DOHH2 (cell line): ENCODE results near the gene NUAK2.

Experiments used
- H3F3A ChIP-seq: fragments of 200-600 bp; sonication (generic), shearing (Covaris generic); 2 replicates; pipeline ENCODE4 v1.6.0; 2016; ENCODE audit warnings: antibody characterized with exemption, mild to moderate bottlenecking; ENCODE audit not compliant: control insufficient read depth, insufficient read depth
- H3K27ac ChIP-seq: fragments of 200-600 bp; sonication (generic); 2 replicates; pipeline ENCODE4 v1.5.1; 2014; ENCODE audit warnings: low read depth, mild to moderate bottlenecking, low read length, moderate library complexity
- H3K27me3 ChIP-seq: fragments of 200-600 bp; sonication (generic); 2 replicates; pipeline ENCODE4 v1.6.1; 2014; ENCODE audit warnings: mild to moderate bottlenecking, low read length, mixed read lengths; ENCODE audit not compliant: control insufficient read depth
- H3K36me3 ChIP-seq: fragments of 200-600 bp; sonication (generic); 2 replicates; pipeline ENCODE4 v1.6.1; 2014; ENCODE audit warnings: mild to moderate bottlenecking, low read length, moderate library complexity, mixed read lengths; ENCODE audit not compliant: control insufficient read depth
- H3K4me1 ChIP-seq: fragments of 200-600 bp; sonication (generic); 2 replicates; pipeline ENCODE4 v1.6.1; 2014; ENCODE audit warnings: mild to moderate bottlenecking, low read length, mixed read lengths; ENCODE audit not compliant: control insufficient read depth
- H3K4me2 ChIP-seq: fragments of 200-600 bp; sonication (generic); 2 replicates; pipeline ENCODE4 v1.6.0; 2014; ENCODE audit warnings: mild to moderate bottlenecking, low read length, moderate library complexity
- H3K4me3 ChIP-seq: fragments of 200-600 bp; sonication (generic); 2 replicates; pipeline ENCODE4 v1.5.1; 2014; ENCODE audit warnings: mild to moderate bottlenecking, low read length, mixed read lengths
- H3K79me2 ChIP-seq: fragments of 200-600 bp; sonication (generic); 2 replicates; pipeline ENCODE4 v1.6.1; 2014; ENCODE audit warnings: mild to moderate bottlenecking, low read length, mixed read lengths; ENCODE audit not compliant: control insufficient read depth
- H3K9me2 ChIP-seq: fragments of 200-600 bp; sonication (generic); replicated peaks from 2 replicates; pipeline ENCODE4 v1.6.1; 2014; ENCODE audit warnings: mild to moderate bottlenecking, low read length, mixed read lengths; ENCODE audit not compliant: control insufficient read depth
- H3K9me3 ChIP-seq: fragments of 200-600 bp; sonication (generic); 2 replicates; pipeline ENCODE4 v1.6.1; 2014; ENCODE audit warnings: antibody characterized with exemption, low read length, mixed read lengths; ENCODE audit not compliant: control insufficient read depth, insufficient read depth
- H4K20me1 ChIP-seq: fragments of 200-600 bp; sonication (generic); 2 replicates; pipeline ENCODE4 v1.6.0; 2014; ENCODE audit warnings: low read depth, mild to moderate bottlenecking, antibody characterized with exemption, low read length, moderate library complexity; ENCODE audit not compliant: control insufficient read depth, insufficient read depth
- CTCF ChIP-seq: fragments of 200-600 bp; sonication (generic); IDR thresholded peaks from one replicate; pipeline ENCODE4 v1.5.1; 2014; ENCODE audit warnings: antibody characterized with exemption, mild to moderate bottlenecking, low read depth, low read length; ENCODE audit not compliant: poor library complexity, severe bottlenecking
- EZH2phosphoT487 ChIP-seq: fragments of 200-600 bp; sonication (generic); IDR thresholded peaks from 2 replicates; pipeline ENCODE4 v1.6.1; 2017; ENCODE audit warnings: borderline replicate concordance, mild to moderate bottlenecking, antibody characterized with exemption, low read length, moderate library complexity, mixed read lengths

The NUAK2 gene

DNA sequence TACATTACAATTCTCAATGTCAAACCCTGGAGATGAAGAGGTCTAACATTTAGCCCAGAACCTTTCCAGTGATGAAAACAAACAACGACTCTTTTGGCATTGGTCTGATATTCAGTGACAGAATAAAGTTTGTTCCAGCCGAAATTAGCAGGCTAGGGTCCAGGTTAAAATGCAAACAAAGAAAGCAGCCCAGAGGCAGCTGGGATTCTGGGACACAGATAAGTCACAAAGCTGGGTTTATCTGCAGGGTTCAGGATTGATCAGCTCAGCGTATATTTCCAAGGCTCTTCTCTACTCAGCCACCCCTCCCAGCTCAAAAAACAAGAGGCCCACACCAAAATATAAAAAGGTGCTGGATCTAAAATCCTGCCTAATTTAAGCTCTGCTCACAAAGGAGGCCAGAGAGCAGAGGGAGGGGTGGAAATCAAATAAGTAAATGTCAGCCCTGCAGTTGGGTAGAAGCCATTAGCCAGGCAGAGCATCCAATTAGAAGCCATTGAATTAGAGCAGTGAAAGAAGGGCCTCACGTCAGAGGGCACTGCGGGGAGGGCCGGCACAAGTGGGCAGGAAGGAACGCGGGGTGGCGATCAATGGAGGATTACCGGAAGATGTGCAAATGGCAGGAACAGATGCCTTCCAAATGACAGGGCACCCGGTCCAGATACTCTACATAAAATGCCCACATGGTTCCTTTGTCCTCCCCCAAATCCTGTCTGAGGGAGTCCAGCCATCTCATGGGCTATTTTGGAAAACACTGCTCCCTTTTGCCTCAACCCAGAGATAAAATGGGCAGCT lies 38.4 kb upstream of the NUAK2 start:
- Histone ChIP-seq H3K4me3 (no peak overlapping the region), H3K36me3 (no peaks in the 10 kb centered on the region), H3K4me1 (no peaks in the 10 kb centered on the region), H3K9me3 (no peaks in the 10 kb centered on the region), H3K27ac (no peak overlapping the region), H3K27me3 (peaks cover 41% of the 10 kb centered on the region), H4K20me1 (no peaks in the 10 kb centered on the region), H3F3A (no peaks in the 10 kb centered on the region), H3K79me2 (no peaks in the 10 kb centered on the region), H3K9me2 (no peaks in the 10 kb centered on the region), H3K4me2 (no peak overlapping the region)
- TF ChIP-seq EZH2phosphoT487 (no peak), CTCF (no peak)

DNA sequence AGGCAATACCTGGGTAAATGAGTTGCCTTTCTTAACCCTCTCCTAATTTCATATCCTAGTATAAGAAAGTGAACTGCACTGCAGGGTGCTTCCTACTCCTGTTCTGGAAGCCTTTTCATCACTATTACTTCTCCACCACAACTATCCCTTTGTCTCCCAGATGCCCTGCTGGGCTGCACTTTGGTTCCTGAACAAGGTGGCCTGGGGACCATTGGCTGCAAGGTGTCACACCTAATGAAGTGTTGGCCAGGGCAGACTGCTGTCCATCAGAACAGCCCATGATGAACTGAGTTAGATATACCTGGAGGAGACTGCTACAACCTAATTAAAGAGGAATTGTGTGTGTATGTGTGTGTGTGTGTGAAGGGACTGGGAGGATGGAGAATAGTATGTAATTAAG lies 37.0 kb upstream of the NUAK2 start:
- no peak overlapping the region for H3K27ac ChIP-seq
- no peaks in the 10 kb centered on the region for H3F3A ChIP-seq
- no peak overlapping the region for H3K4me2 ChIP-seq
- H3K79me2 ChIP-seq, result no peaks in the 10 kb centered on the region
- H3K4me1 ChIP-seq, result no peaks in the 10 kb centered on the region
- TF ChIP-seq EZH2phosphoT487 (no peak), CTCF (no peak)
- H3K4me3 ChIP-seq, result no peak overlapping the region
- H3K9me3 ChIP-seq, result no peaks in the 10 kb centered on the region
- H4K20me1 ChIP-seq, result no peaks in the 10 kb centered on the region
- peaks cover 43% of the 10 kb centered on the region for H3K27me3 ChIP-seq
- no peaks in the 10 kb centered on the region for H3K9me2 ChIP-seq
- H3K36me3 ChIP-seq, result no peaks in the 10 kb centered on the region

- no peak for TF ChIP-seq CTCF
- no peak for TF ChIP-seq EZH2phosphoT487
- Histone ChIP-seq H3K9me2 (no peaks in the 10 kb centered on the region), H3K79me2 (no peaks in the 10 kb centered on the region), H3K4me3 (no peak overlapping the region), H4K20me1 (no peaks in the 10 kb centered on the region), H3K27me3 (peaks cover 35% of the 10 kb centered on the region), H3F3A (no peaks in the 10 kb centered on the region), H3K36me3 (no peaks in the 10 kb centered on the region), H3K9me3 (no peaks in the 10 kb centered on the region), H3K4me1 (no peaks in the 10 kb centered on the region), H3K27ac (no peak overlapping the region), H3K4me2 (no peak overlapping the region)
Observed at GRCh38 chr1:205357567-205357966, 36.0 kb upstream of the NUAK2 start.
